Measurements from ENCODE around the gene SLX9.

SLX9 gene

DNA sequence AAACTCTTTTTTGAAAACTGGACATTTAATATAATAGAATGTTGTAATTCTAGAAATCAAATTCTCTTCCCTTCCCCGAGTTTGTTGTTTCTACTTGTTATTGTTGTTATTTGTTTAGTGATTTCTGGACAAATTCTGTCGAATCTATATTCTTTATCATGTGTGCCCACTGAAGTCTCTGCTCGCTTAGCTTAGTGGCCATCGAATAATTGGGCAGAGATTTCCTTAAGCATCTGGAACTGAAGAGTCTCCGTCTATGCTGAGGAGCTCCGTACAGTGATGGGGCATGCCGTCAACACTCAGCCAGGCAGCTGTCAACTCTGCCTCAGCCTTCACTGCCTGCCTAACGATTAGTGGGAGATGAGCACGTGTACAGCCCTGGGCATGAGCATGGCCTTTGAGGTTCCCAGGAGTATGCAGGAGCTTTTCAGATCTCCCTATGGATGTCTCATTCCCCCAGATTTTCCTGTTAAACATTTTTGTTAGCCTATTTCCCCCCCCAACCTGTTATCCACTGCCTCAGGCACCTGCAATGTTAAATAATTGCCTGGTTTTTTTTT lies 66.8 kb downstream of the SLX9 start:
- no peaks in the 10 kb centered on the region for H3K9me3 ChIP-seq (ENCODE audit: control insufficient read depth in 2 of 2, low read length in 2 of 2)
- H3K4me1 ChIP-seq (ENCODE audit: control insufficient read depth in 2 of 2, insufficient read depth in 2 of 2, low read length in 2 of 2): no peaks in the 10 kb centered on the region
- peaks cover 2 to 10% of the 10 kb centered on the region in 2 donors for H3K27me3 ChIP-seq (ENCODE audit: control insufficient read depth in 2 of 2, insufficient read depth in 2 of 2, low read length in 2 of 2)
- H3K4me3 ChIP-seq (ENCODE audit: low read length in 2 of 2): no peak overlapping the region
- no peaks in the 10 kb centered on the region for H3K36me3 ChIP-seq (ENCODE audit: control insufficient read depth in 2 of 2, insufficient read depth in 2 of 2, low read length in 2 of 2)
- H3K9ac ChIP-seq (ENCODE audit: low read depth in 1 of 2, low read length in 2 of 2): no peak overlapping the region
- no peak overlapping the region for H3K27ac ChIP-seq (ENCODE audit: low read depth in 2 of 2, low read length in 2 of 2)

DNA sequence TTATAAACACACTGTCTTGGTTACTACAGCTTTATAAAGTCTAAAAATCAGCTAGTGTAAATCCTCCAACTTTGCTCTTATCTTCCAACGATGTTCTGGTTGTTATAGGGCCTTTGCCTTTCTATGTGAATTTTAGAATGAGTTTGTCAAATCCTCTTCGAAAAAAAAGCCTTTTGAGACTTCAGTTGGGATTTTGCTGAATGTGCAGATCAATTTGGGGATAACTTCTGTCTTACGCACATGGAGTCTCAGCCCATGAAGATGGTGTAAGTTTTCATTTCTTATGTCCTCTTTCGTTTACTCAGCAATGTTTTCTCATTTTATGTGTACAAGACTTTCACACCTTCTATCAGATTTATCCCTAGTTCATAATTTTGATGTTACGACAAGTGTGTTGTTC lies 69.8 kb downstream of the SLX9 start:
- H3K36me3 ChIP-seq (ENCODE audit: control insufficient read depth in 2 of 2, insufficient read depth in 2 of 2, low read length in 2 of 2): no peaks in the 10 kb centered on the region
- no peak overlapping the region for H3K27ac ChIP-seq (ENCODE audit: low read depth in 2 of 2, low read length in 2 of 2)
- no peaks in the 10 kb centered on the region for H3K9me3 ChIP-seq (ENCODE audit: control insufficient read depth in 2 of 2, low read length in 2 of 2)
- no peak overlapping the region for H3K4me3 ChIP-seq (ENCODE audit: low read length in 2 of 2)
- peaks cover 5 to 25% of the 10 kb centered on the region in 2 donors for H3K27me3 ChIP-seq (ENCODE audit: control insufficient read depth in 2 of 2, insufficient read depth in 2 of 2, low read length in 2 of 2)
- H3K9ac ChIP-seq (ENCODE audit: low read depth in 1 of 2, low read length in 2 of 2): no peak overlapping the region
- H3K4me1 ChIP-seq (ENCODE audit: control insufficient read depth in 2 of 2, insufficient read depth in 2 of 2, low read length in 2 of 2): no peaks in the 10 kb centered on the region

DNA sequence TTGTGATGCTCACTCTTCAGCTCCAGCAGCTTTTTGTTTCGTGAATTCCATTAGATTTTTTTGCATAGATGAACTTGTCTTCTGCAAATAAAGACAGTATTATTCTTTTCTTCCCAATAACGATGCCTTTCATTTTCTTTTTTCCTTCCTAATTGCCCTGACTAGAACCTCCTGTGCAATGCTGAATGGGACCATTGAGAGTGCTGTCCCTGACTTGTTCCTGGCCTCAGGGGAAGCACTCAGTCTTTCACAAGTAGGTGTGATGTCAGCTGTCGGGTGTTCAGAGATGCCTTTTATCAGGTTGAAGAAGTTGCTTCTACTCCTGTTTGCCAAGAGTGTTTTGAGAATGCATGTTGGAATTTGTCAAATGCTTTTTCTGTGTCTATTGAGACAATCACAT lies 70.3 kb downstream of the SLX9 start:
- no peak overlapping the region for H3K4me3 ChIP-seq (ENCODE audit: low read length in 2 of 2)
- no peaks in the 10 kb centered on the region for H3K36me3 ChIP-seq (ENCODE audit: control insufficient read depth in 2 of 2, insufficient read depth in 2 of 2, low read length in 2 of 2)
- H3K4me1 ChIP-seq (ENCODE audit: control insufficient read depth in 2 of 2, insufficient read depth in 2 of 2, low read length in 2 of 2): no peaks in the 10 kb centered on the region
- H3K27ac ChIP-seq (ENCODE audit: low read depth in 2 of 2, low read length in 2 of 2): no peak overlapping the region
- no peaks in the 10 kb centered on the region for H3K9me3 ChIP-seq (ENCODE audit: control insufficient read depth in 2 of 2, low read length in 2 of 2)
- H3K9ac ChIP-seq (ENCODE audit: low read depth in 1 of 2, low read length in 2 of 2): no peak overlapping the region
- peaks cover 5 to 29% of the 10 kb centered on the region in 2 donors for H3K27me3 ChIP-seq (ENCODE audit: control insufficient read depth in 2 of 2, insufficient read depth in 2 of 2, low read length in 2 of 2)

DNA sequence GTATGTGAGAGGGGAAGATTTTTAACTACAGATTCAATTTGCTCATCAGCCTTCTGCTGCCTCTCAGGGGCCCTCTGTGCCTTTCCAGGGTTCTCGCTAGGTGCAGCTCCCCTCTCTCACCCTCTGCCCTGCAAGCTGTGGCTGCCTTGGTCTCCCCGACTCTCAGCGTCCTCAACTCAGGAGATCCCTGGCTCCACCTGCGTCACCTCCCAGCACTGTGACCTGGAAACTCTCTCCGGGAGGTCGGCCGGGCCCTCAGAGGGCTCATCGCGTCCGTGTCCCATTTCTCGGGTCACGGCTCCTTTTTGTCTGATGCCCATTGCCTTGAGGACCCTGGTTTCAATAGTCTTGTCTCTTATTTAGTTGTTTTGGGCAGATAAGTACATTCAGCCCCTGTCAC lies 71.0 kb downstream of the SLX9 start:
- H3K27me3 ChIP-seq (ENCODE audit: control insufficient read depth in 2 of 2, insufficient read depth in 2 of 2, low read length in 2 of 2): peaks cover 5 to 31% of the 10 kb centered on the region in 2 donors
- no peak overlapping the region for H3K4me3 ChIP-seq (ENCODE audit: low read length in 2 of 2)
- H3K9ac ChIP-seq (ENCODE audit: low read depth in 1 of 2, low read length in 2 of 2): no peak overlapping the region
- no peaks in the 10 kb centered on the region for H3K36me3 ChIP-seq (ENCODE audit: control insufficient read depth in 2 of 2, insufficient read depth in 2 of 2, low read length in 2 of 2)
- H3K9me3 ChIP-seq (ENCODE audit: control insufficient read depth in 2 of 2, low read length in 2 of 2): no peaks in the 10 kb centered on the region
- H3K27ac ChIP-seq (ENCODE audit: low read depth in 2 of 2, low read length in 2 of 2): no peak overlapping the region
- H3K4me1 ChIP-seq (ENCODE audit: control insufficient read depth in 2 of 2, insufficient read depth in 2 of 2, low read length in 2 of 2): no peaks in the 10 kb centered on the region

DNA sequence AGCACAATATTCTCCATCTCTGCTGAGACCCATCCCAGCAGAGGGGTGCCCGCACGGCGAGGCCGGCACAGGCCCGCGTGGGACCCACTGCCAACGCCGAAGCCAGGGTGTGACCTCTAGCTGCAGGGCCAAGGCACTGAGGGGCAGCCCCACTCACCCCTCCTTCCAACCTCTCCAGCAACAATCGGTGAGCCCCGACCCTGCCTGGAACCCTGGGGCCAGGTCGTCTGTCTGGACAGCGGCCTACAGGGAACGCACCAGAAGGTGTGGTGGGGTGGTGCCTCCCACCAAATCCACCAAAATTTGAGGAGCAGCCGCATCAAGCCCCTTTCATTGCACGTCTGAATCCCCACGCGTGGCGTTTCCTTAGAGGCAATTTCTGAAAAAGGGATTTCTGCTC lies 71.6 kb downstream of the SLX9 start:
- H3K4me3 ChIP-seq (ENCODE audit: low read length in 2 of 2): no peak overlapping the region
- no peak overlapping the region for H3K27ac ChIP-seq (ENCODE audit: low read depth in 2 of 2, low read length in 2 of 2)
- no peaks in the 10 kb centered on the region for H3K36me3 ChIP-seq (ENCODE audit: control insufficient read depth in 2 of 2, insufficient read depth in 2 of 2, low read length in 2 of 2)
- H3K4me1 ChIP-seq (ENCODE audit: control insufficient read depth in 2 of 2, insufficient read depth in 2 of 2, low read length in 2 of 2): no peaks in the 10 kb centered on the region
- H3K9me3 ChIP-seq (ENCODE audit: control insufficient read depth in 2 of 2, low read length in 2 of 2): no peaks in the 10 kb centered on the region
- H3K9ac ChIP-seq (ENCODE audit: low read depth in 1 of 2, low read length in 2 of 2): no peak overlapping the region
- H3K27me3 ChIP-seq (ENCODE audit: control insufficient read depth in 2 of 2, insufficient read depth in 2 of 2, low read length in 2 of 2): peaks cover 5 to 32% of the 10 kb centered on the region in 2 donors

DNA sequence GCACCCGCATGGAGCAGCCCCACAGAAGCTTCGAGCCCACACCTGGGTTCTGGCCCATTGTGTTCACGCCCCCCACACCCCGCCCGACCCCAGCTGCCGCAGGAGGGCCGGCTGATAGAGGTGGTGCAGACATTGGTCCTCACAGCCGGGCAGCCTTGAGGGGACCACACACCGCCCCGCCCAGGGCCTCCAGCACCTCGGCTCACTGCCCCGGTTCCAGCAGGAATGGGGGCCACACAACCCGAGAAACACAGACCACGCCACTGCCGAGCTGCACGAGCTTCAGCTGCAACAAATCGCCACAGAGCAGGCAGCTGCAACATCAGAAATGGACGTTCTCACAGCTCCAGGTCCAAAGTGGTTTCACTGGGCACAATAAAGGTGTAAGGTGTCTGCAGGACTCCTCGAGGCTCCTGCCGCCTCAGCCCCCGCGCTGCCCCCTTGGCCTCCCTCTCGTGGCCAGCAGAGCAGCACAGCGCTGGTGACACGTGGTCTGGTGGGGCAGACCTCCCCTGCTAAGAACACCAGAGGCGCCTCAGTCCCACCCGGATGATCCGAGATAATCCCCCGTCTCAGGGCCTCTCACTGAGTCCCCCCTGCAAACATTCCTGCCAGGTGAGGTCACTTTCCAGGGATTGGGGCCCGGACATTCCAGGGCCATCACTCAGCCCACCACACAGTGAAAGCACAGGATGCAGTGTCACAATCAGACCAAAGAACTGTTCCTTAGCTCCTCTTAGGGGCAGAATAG lies 72.3 kb downstream of the SLX9 start:
- Histone ChIP-seq H3K4me1 (ENCODE audit: control insufficient read depth in 2 of 2, insufficient read depth in 2 of 2, low read length in 2 of 2) (no peaks in the 10 kb centered on the region), H3K27me3 (ENCODE audit: control insufficient read depth in 2 of 2, insufficient read depth in 2 of 2, low read length in 2 of 2) (peaks cover 5 to 31% of the 10 kb centered on the region in 2 donors), H3K9me3 (ENCODE audit: control insufficient read depth in 2 of 2, low read length in 2 of 2) (no peaks in the 10 kb centered on the region), H3K4me3 (ENCODE audit: low read length in 2 of 2) (no peak overlapping the region), H3K9ac (ENCODE audit: low read depth in 1 of 2, low read length in 2 of 2) (no peak overlapping the region), H3K36me3 (ENCODE audit: control insufficient read depth in 2 of 2, insufficient read depth in 2 of 2, low read length in 2 of 2) (no peaks in the 10 kb centered on the region), H3K27ac (ENCODE audit: low read depth in 2 of 2, low read length in 2 of 2) (no peak overlapping the region)

DNA sequence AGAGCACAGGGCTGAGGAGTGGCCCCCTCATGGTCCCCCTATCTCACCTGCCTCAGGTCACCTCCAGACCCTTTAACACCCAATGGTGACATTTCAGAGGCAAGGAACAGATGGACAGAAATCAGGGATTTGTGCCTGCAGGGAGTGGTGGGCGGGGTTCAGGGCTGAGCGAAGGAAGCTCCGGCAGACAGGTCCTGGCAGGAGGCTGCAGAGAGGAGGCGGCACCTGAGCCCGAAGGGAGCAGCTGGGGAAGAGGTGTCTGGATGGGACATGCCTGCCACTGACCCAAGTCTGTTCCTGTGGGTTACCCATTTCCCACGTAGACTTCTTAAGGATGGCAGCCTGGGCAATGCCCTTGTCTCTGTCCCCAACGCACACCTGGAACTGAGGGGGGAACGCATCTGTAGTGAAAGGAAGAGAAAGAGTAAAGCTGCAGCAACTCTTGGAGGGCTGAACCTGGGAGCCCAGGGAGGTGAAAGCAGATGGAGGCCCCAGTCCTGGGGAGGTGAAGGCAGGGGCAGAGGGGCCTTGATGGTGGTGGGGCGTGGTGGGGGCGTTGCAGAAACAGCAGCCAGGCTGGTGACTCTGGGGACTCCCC lies 72.9 kb downstream of the SLX9 start:
- Histone ChIP-seq H3K27me3 (ENCODE audit: control insufficient read depth in 2 of 2, insufficient read depth in 2 of 2, low read length in 2 of 2) (peaks cover 6 to 37% of the 10 kb centered on the region in 2 donors), H3K9me3 (ENCODE audit: control insufficient read depth in 2 of 2, low read length in 2 of 2) (no peaks in the 10 kb centered on the region), H3K27ac (ENCODE audit: low read depth in 2 of 2, low read length in 2 of 2) (no peak overlapping the region), H3K4me1 (ENCODE audit: control insufficient read depth in 2 of 2, insufficient read depth in 2 of 2, low read length in 2 of 2) (no peaks in the 10 kb centered on the region), H3K9ac (ENCODE audit: low read depth in 1 of 2, low read length in 2 of 2) (no peak overlapping the region), H3K36me3 (ENCODE audit: control insufficient read depth in 2 of 2, insufficient read depth in 2 of 2, low read length in 2 of 2) (no peaks in the 10 kb centered on the region), H3K4me3 (ENCODE audit: low read length in 2 of 2) (no peak overlapping the region)

DNA sequence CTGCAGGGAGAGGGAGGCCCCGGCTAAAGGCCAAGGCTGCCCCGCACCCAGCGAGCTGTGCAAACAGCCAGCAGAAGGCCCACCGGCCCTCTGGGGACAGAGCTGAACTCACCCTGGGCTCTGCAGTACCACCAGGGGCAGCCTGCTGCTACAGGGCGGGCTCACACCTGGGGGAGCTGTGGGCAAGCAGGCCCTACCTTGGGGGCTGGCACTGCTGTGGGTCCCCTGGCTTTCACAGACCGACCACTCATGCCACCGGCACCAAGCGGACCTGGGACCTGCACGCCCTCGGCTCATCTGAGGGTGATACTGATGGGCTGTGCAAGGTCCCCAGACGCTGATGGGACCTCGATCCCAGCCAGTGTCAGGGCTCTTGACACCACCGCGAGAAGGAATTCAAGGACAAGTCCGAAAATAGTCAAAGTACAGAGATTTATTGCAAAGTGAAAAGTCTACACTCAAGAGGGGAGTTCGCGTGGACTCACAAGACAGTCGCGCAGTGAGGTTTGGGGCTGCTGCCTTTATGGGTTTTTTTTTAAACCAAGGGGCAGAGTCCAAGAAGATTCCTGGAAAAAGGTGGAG lies 73.5 kb downstream of the SLX9 start:
- Histone ChIP-seq H3K27me3 (ENCODE audit: control insufficient read depth in 2 of 2, insufficient read depth in 2 of 2, low read length in 2 of 2) (peaks cover 9 to 41% of the 10 kb centered on the region in 2 donors), H3K4me1 (ENCODE audit: control insufficient read depth in 2 of 2, insufficient read depth in 2 of 2, low read length in 2 of 2) (no peaks in the 10 kb centered on the region), H3K36me3 (ENCODE audit: control insufficient read depth in 2 of 2, insufficient read depth in 2 of 2, low read length in 2 of 2) (no peaks in the 10 kb centered on the region), H3K27ac (ENCODE audit: low read depth in 2 of 2, low read length in 2 of 2) (no peak overlapping the region), H3K9ac (ENCODE audit: low read depth in 1 of 2, low read length in 2 of 2) (no peak overlapping the region), H3K9me3 (ENCODE audit: control insufficient read depth in 2 of 2, low read length in 2 of 2) (no peaks in the 10 kb centered on the region), H3K4me3 (ENCODE audit: low read length in 2 of 2) (no peak overlapping the region)

DNA sequence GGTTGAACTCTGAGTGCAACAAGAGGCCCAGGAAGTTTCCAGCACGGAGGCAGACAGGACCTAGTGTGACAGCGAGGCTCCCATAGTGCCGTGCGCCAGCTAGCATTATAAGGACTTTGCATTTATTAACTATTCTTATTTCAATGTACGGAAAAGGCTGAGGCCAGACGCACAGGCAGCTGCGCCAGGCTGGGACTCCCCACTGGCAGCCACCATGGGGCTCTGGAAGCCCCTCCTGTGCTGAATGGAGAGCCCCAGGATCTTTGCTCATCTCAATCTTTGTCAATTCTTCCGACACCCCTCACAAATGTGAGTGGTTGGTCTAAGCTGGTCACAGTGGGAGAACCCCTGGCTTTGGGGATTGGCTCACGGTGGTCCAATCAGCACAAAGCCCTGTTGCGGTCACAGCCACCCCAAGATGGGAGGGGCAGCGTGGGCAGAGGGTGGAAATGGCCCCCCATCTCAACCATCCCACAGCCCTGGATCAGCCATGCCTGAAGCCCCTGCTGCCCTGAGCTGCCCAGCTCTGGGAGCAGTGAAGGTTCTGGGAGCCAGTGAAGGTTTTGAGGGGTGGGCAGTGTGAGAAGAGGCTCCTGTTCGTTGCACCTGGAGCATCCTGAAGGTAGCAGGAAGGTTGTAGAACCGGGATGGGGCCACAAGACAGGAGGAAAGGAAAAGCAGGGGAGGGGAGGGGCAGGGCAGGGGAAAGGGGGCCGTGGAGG lies 75.1 kb downstream of the SLX9 start:
- Histone ChIP-seq H3K9ac (ENCODE audit: low read depth in 1 of 2, low read length in 2 of 2) (no peak overlapping the region), H3K27me3 (ENCODE audit: control insufficient read depth in 2 of 2, insufficient read depth in 2 of 2, low read length in 2 of 2) (peaks cover 10 to 47% of the 10 kb centered on the region in 2 donors), H3K27ac (ENCODE audit: low read depth in 2 of 2, low read length in 2 of 2) (no peak overlapping the region)

DNA sequence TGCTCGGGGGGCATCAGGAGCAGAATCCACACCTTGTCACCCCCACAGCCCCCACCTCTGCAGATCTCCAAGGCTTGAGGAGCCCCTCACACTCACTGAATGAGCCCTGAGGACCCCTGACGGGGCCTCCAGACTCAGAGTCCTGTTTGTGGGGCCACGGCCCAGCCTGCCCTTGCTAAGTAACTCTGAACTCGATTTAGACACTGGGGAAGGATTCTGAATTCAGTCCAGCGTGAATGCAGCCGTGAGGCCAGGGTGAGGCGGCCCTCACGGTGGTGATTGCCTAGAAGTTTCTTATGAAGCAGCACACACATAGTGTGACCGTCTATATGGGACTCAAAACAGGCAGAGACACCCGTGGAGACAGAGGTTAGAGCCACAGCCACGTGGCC lies 75.6 kb downstream of the SLX9 start:
- H3K4me3 ChIP-seq (ENCODE audit: low read length in 2 of 2): no peak overlapping the region
- H3K9me3 ChIP-seq (ENCODE audit: control insufficient read depth in 2 of 2, low read length in 2 of 2): no peaks in the 10 kb centered on the region
- no peak overlapping the region for H3K27ac ChIP-seq (ENCODE audit: low read depth in 2 of 2, low read length in 2 of 2)
- H3K9ac ChIP-seq (ENCODE audit: low read depth in 1 of 2, low read length in 2 of 2): no peak overlapping the region
- H3K4me1 ChIP-seq (ENCODE audit: control insufficient read depth in 2 of 2, insufficient read depth in 2 of 2, low read length in 2 of 2): no peaks in the 10 kb centered on the region
- no peaks in the 10 kb centered on the region for H3K36me3 ChIP-seq (ENCODE audit: control insufficient read depth in 2 of 2, insufficient read depth in 2 of 2, low read length in 2 of 2)
- peaks cover 12 to 51% of the 10 kb centered on the region in 2 donors for H3K27me3 ChIP-seq (ENCODE audit: control insufficient read depth in 2 of 2, insufficient read depth in 2 of 2, low read length in 2 of 2)

More for the DNA sequence above, 75.1 kb downstream of the SLX9 start:
- no peaks in the 10 kb centered on the region for H3K4me1 ChIP-seq (ENCODE audit: control insufficient read depth in 2 of 2, insufficient read depth in 2 of 2, low read length in 2 of 2)
- H3K9me3 ChIP-seq (ENCODE audit: control insufficient read depth in 2 of 2, low read length in 2 of 2): no peaks in the 10 kb centered on the region
- H3K36me3 ChIP-seq (ENCODE audit: control insufficient read depth in 2 of 2, insufficient read depth in 2 of 2, low read length in 2 of 2): no peaks in the 10 kb centered on the region
- no peak overlapping the region for H3K4me3 ChIP-seq (ENCODE audit: low read length in 2 of 2)
